HG02938 (cell line): ENCODE results near the gene SLC25A34.

ENCODE experiments used
- ATAC-seq: cut with Tn5 transposase; IDR thresholded peaks from one replicate; pipeline ENCODE4 v1.9.1; 2021; ENCODE audit warnings: mild to moderate bottlenecking, moderate library complexity; ENCODE audit not compliant: unreplicated experiment

Gene SLC25A34

GRCh38 chr1:15732686-15733081, 3.4 kb upstream of the SLC25A34 start:
- ATAC-seq, result no peak

GRCh38 chr1:15733218-15733725, 2.8 kb upstream of the SLC25A34 start:
- ATAC-seq, result no peak

- no peak for ATAC-seq
Observed at GRCh38 chr1:15733726-15734226, 2.3 kb upstream of the SLC25A34 start.

GRCh38 chr1:15734296-15734695, 1.8 kb upstream of the SLC25A34 start:
- ATAC-seq, result no peak

- no peak for ATAC-seq
Observed at GRCh38 chr1:15734901-15735300, 1.2 kb upstream of the SLC25A34 start.

- ATAC-seq, result no peak
Observed at GRCh38 chr1:15735304-15736037, 587 bp upstream of the SLC25A34 start.

- no peak for ATAC-seq
Observed at GRCh38 chr1:15736892-15737261, 819 bp downstream of the SLC25A34 start.

GRCh38 chr1:15737324-15738319, 1.6 kb downstream of the SLC25A34 start:
- no peak for ATAC-seq

GRCh38 chr1:15738416-15739113, 2.5 kb downstream of the SLC25A34 start:
- no peak for ATAC-seq

GRCh38 chr1:15739259-15739658, 3.2 kb downstream of the SLC25A34 start:
- ATAC-seq, result no peak

- ATAC-seq, result no peak
Observed at GRCh38 chr1:15739745-15740144, 3.7 kb downstream of the SLC25A34 start.

GRCh38 chr1:15740924-15741850, 5.1 kb downstream of the SLC25A34 start:
- ATAC-seq, result no peak

- no peak for ATAC-seq
Observed at GRCh38 chr1:15742339-15742801, 6.3 kb downstream of the SLC25A34 start, which contains the start of gene TMEM82. TMEM82 (plus strand) TSS chr1:15742499; CDS start chr1:15742560, 61 bp downstream.

GRCh38 chr1:15744122-15744679, 8.1 kb downstream of the SLC25A34 start:
- no peak for ATAC-seq

GRCh38 chr1:15747378-15747777, 11.3 kb downstream of the SLC25A34 start:
- no peak for ATAC-seq

- no peak for ATAC-seq
Observed at GRCh38 chr1:15748264-15748663, 12.2 kb downstream of the SLC25A34 start.

GRCh38 chr1:15748690-15749398, 12.8 kb downstream of the SLC25A34 start:
- no peak for ATAC-seq

GRCh38 chr1:15749399-15750291, 13.6 kb downstream of the SLC25A34 start:
- no peak for ATAC-seq
